ENCODE data around the gene PPM1E.

PPM1E gene

GRCh38 chr17:58811290-58811689, 55.6 kb downstream of the PPM1E start:
- no peak overlapping the region for H3K27ac ChIP-seq (ENCODE audit: low read depth, low read length)
- no peaks in the 10 kb centered on the region for H3K9me3 ChIP-seq (ENCODE audit: insufficient read depth, low read length)
- no peaks in the 10 kb centered on the region for H3K9me2 ChIP-seq (replicated peaks; ENCODE audit: insufficient read depth, low read length)
- H4K20me1 ChIP-seq (ENCODE audit: low read depth, low read length) = peaks cover 4% of the 10 kb centered on the region; the same call in 1 of the 2 replicates
- TF ChIP-seq CTCF (IDR thresholded peaks at IDR 0.05; ENCODE audit: insufficient read depth, low read length, poor library complexity, severe bottlenecking) (no peak), EZH2phosphoT487 (conservative IDR thresholded peaks at IDR 0.05; ENCODE audit: low read length) (no peak)
- H2AFZ ChIP-seq (ENCODE audit: low read depth, low read length, severe bottlenecking) = no peak overlapping the region
- H3K79me2 ChIP-seq (ENCODE audit: insufficient read depth, low read length) = no peaks in the 10 kb centered on the region
- H3K9ac ChIP-seq (ENCODE audit: low read length) = no peak overlapping the region
- H3F3A ChIP-seq (ENCODE audit: insufficient read depth) = 0 out of 2 replicates have a peak, but pooled peaks cover 9% of the 10 kb centered on the region
- H3K36me3 ChIP-seq (ENCODE audit: low read length) = no peaks in the 10 kb centered on the region
- H3K4me2 ChIP-seq (ENCODE audit: low read depth, low read length, poor library complexity, severe bottlenecking) = no peak overlapping the region
- H3K4me3 ChIP-seq (ENCODE audit: insufficient read depth, low read length, poor library complexity, severe bottlenecking) = no peak overlapping the region
- H3K27me3 ChIP-seq (ENCODE audit: low read length) = no peaks in the 10 kb centered on the region

- 0 out of 2 replicates have a peak, but pooled peaks cover 9% of the 10 kb centered on the region for H3F3A ChIP-seq (ENCODE audit: insufficient read depth)
- H3K9me3 ChIP-seq (ENCODE audit: insufficient read depth, low read length) = no peaks in the 10 kb centered on the region
- H3K36me3 ChIP-seq (ENCODE audit: low read length) = no peaks in the 10 kb centered on the region
- no peaks in the 10 kb centered on the region for H3K27me3 ChIP-seq (ENCODE audit: low read length)
- no peak overlapping the region for H2AFZ ChIP-seq (ENCODE audit: low read depth, low read length, severe bottlenecking)
- no peak overlapping the region for H3K4me2 ChIP-seq (ENCODE audit: low read depth, low read length, poor library complexity, severe bottlenecking)
- H3K4me3 ChIP-seq (ENCODE audit: insufficient read depth, low read length, poor library complexity, severe bottlenecking) = no peak overlapping the region
- no peaks in the 10 kb centered on the region for H4K20me1 ChIP-seq (ENCODE audit: low read depth, low read length)
- H3K79me2 ChIP-seq (ENCODE audit: insufficient read depth, low read length) = no peaks in the 10 kb centered on the region
- H3K27ac ChIP-seq (ENCODE audit: low read depth, low read length) = no peak overlapping the region
- H3K9ac ChIP-seq (ENCODE audit: low read length) = no peak overlapping the region
- TF ChIP-seq EZH2phosphoT487 (conservative IDR thresholded peaks at IDR 0.05; ENCODE audit: low read length) (no peak), CTCF (IDR thresholded peaks at IDR 0.05; ENCODE audit: insufficient read depth, low read length, poor library complexity, severe bottlenecking) (no peak)
- H3K9me2 ChIP-seq (replicated peaks; ENCODE audit: insufficient read depth, low read length) = no peaks in the 10 kb centered on the region
Measured at GRCh38 chr17:58813712-58814111, 58.1 kb downstream of the PPM1E start.

- H3K27ac ChIP-seq (ENCODE audit: low read depth, low read length) = no peak overlapping the region
- TF ChIP-seq EZH2phosphoT487 (conservative IDR thresholded peaks at IDR 0.05; ENCODE audit: low read length) (no peak), CTCF (IDR thresholded peaks at IDR 0.05; ENCODE audit: insufficient read depth, low read length, poor library complexity, severe bottlenecking) (no peak)
- H2AFZ ChIP-seq (ENCODE audit: low read depth, low read length, severe bottlenecking) = no peak overlapping the region
- 0 out of 2 replicates have a peak, but pooled peaks cover 9% of the 10 kb centered on the region for H3F3A ChIP-seq (ENCODE audit: insufficient read depth)
- H3K9me2 ChIP-seq (replicated peaks; ENCODE audit: insufficient read depth, low read length) = no peaks in the 10 kb centered on the region
- no peaks in the 10 kb centered on the region for H3K79me2 ChIP-seq (ENCODE audit: insufficient read depth, low read length)
- no peak overlapping the region for H3K4me2 ChIP-seq (ENCODE audit: low read depth, low read length, poor library complexity, severe bottlenecking)
- no peaks in the 10 kb centered on the region for H4K20me1 ChIP-seq (ENCODE audit: low read depth, low read length)
- H3K9ac ChIP-seq (ENCODE audit: low read length) = no peak overlapping the region
- H3K36me3 ChIP-seq (ENCODE audit: low read length) = no peaks in the 10 kb centered on the region
- no peak overlapping the region for H3K4me3 ChIP-seq (ENCODE audit: insufficient read depth, low read length, poor library complexity, severe bottlenecking)
- H3K27me3 ChIP-seq (ENCODE audit: low read length) = no peaks in the 10 kb centered on the region
- no peaks in the 10 kb centered on the region for H3K9me3 ChIP-seq (ENCODE audit: insufficient read depth, low read length)
Measured at GRCh38 chr17:58818654-58819053, 63.0 kb downstream of the PPM1E start.
